ENCODE results near the gene SLC38A2.
"Not testable (repeated sequence)": the region's sequence is repeated elsewhere in the genome, so short reads cannot be mapped to it uniquely, and the experiment has no call there.

SLC38A2 gene

GRCh38 chr12:46332260-46332659, 40.3 kb downstream of the SLC38A2 start:
- peak; percentile 73 for DNase-seq (ENCODE audit: low read depth)
- no peak overlapping the region for H3K4me3 ChIP-seq (ENCODE audit: low read length)
- no peak for TF ChIP-seq CTCF (IDR thresholded peaks at IDR 0.05; ENCODE audit: insufficient read depth, low read depth, low read length, missing control alignments)

GRCh38 chr12:46325075-46325474, 47.5 kb downstream of the SLC38A2 start:
- H3K4me3 ChIP-seq (ENCODE audit: low read length); DNase-seq (ENCODE audit: low read depth): not testable (repeated sequence)

GRCh38 chr12:46320731-46321130, 51.8 kb downstream of the SLC38A2 start:
- DNase-seq (ENCODE audit: low read depth) = no peak
- no peak for TF ChIP-seq CTCF (IDR thresholded peaks at IDR 0.05; ENCODE audit: insufficient read depth, low read depth, low read length, missing control alignments)
- H3K4me3 ChIP-seq (ENCODE audit: low read length) = no peak overlapping the region

- H3K4me3 ChIP-seq (ENCODE audit: low read length) = no peak overlapping the region
- no peak for DNase-seq (ENCODE audit: low read depth)
- TF ChIP-seq CTCF (IDR thresholded peaks at IDR 0.05; ENCODE audit: insufficient read depth, low read depth, low read length, missing control alignments) = no peak
These were observed 54.5 kb downstream of the SLC38A2 start for GRCh38 chr12:46318037-46318436.
